CD4-positive, alpha-beta T cell (primary cell): ENCODE data around the gene SLC36A2. TPM values are rescaled to one million over a fixed set of nuclear protein-coding genes. Genes with fewer than 3 reads are reported as not detected.

Experiments
- ATAC-seq: fragments of 200-7000 bp; cut with Tn5 transposase; one replicate; pipeline ENCODE4 v1.10.0; 2022; ENCODE audit warnings: mild to moderate bottlenecking; ENCODE audit not compliant: poor library complexity
- CTCF ChIA-PET: fragments of 350-600 bp; sonication (Branson Sonifier 250); formaldehyde crosslinking; loops from one replicate; lab custom pipeline; 2021; ENCODE audit warnings: antibody characterized with exemption, inconsistent platforms; lab: Charles Lee
- POLR2A ChIA-PET: fragments of 350-600 bp; sonication (Branson Sonifier 250); formaldehyde crosslinking; loops from one replicate; lab custom pipeline; 2021; ENCODE audit warnings: antibody characterized with exemption, inconsistent platforms; lab: Charles Lee
- DNase-seq, 14 experiments: peaks; one replicate each; pipeline ENCODE4 v3.0.0-alpha.2; 2013 to 2020; ENCODE audit warnings: mixed read lengths in 2 of 14
- H3K27ac ChIP-seq, 2 donors: one replicate each; pipeline versions ENCODE4 v1.5.1 to v1.7.0; 2013; ENCODE audit warnings: low read length in 2 of 2, low read depth in 1 of 2, mild to moderate bottlenecking in 1 of 2
- H3K27me3 ChIP-seq, 2 experiments: 1 replicate in 1 of 2; 2 replicates in 1 of 2; pipeline versions ENCODE4 v1.6.1 to v1.7.0; 2013; ENCODE audit warnings: low read length in 2 of 2, control low read depth in 1 of 2, mild to moderate bottlenecking in 1 of 2, moderate library complexity in 1 of 2; ENCODE audit not compliant: insufficient read depth in 2 of 2, control insufficient read depth in 1 of 2
- H3K36me3 ChIP-seq: one replicate; pipeline ENCODE4 v1.6.1; 2013; ENCODE audit warnings: low read length, control low read depth; ENCODE audit not compliant: insufficient read depth
- H3K4me1 ChIP-seq: one replicate; pipeline ENCODE4 v1.6.1; 2013; ENCODE audit warnings: low read length, control low read depth; ENCODE audit not compliant: insufficient read depth
- H3K4me3 ChIP-seq: one replicate; pipeline ENCODE4 v1.5.1; 2013; ENCODE audit warnings: mild to moderate bottlenecking, low read length, moderate library complexity
- H3K9me3 ChIP-seq, 2 experiments: 1 replicate in 1 of 2; 2 replicates in 1 of 2; pipeline versions ENCODE4 v1.6.1 to v1.7.0; 2013; ENCODE audit warnings: low read length in 2 of 2, mild to moderate bottlenecking in 2 of 2, control low read depth in 1 of 2, moderate library complexity in 1 of 2; ENCODE audit not compliant: control insufficient read depth in 1 of 2, insufficient read depth in 1 of 2
- H3K27ac Mint-ChIP-seq: one replicate; pipeline ENCODE4 v1.8.0; 2020; ENCODE audit warnings: mixed read lengths
- H3K27me3 Mint-ChIP-seq: one replicate; pipeline ENCODE4 v1.8.0; 2021; ENCODE audit warnings: mixed read lengths
- H3K36me3 Mint-ChIP-seq: one replicate; pipeline ENCODE4 v1.8.0; 2021; ENCODE audit warnings: low read depth, mixed read lengths
- H3K4me1 Mint-ChIP-seq: one replicate; pipeline ENCODE4 v1.8.0; 2021; ENCODE audit warnings: low read depth, mixed read lengths
- H3K4me3 Mint-ChIP-seq: one replicate; pipeline ENCODE4 v1.8.0; 2020; ENCODE audit warnings: mild to moderate bottlenecking, mixed read lengths
- H3K9me3 Mint-ChIP-seq: one replicate; pipeline ENCODE4 v1.8.0; 2020; ENCODE audit warnings: mixed read lengths
- intact Hi-C, 2 experiments: fragments of 100-400 bp; cut with DNase I in 1 of 2; cut with micrococcal nuclease in 1 of 2; formaldehyde crosslinking; loops; one replicate each; pipeline versions ENCODE4 v1.15.1 to v1.9.0; 2023 to 2025; cut with DNase I, micrococcal nuclease
- total RNA-seq, 174 experiments: library from RNA in 2 of 174; stranded (reverse) in 2 of 174; gene quantifications; one replicate each; pipeline ENCODE4 v1.2.3 and lab custom pipeline; 2021 to 2026
- TF ChIP-seq, protein P1 (sequence below): fragments of 200-600 bp; IDR thresholded peaks from one replicate; pipeline ENCODE4 v1.8.0; 2022; ENCODE audit warnings: antibody characterized with exemption, mild to moderate bottlenecking

The SLC36A2 gene
- total RNA-seq, 2 experiments from 2014 or later = not detected

DNA sequence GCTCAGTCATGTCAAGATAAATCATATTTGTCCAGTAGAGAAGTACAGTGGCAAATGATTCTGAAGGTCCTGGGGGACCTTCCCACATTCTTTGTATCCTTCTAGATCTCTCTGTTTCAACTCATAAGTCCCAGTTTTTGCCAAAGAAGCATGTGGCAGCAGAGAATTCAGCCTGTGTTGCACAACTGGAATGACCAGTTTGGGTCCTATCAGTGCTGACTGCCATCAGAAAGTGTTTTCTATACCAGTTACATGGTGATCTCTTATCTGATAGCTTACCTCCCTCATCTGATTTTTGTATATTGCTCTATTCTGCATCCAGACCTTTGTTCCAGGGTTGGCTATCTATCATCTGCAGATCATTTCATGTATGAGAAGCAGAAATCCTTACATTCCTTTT lies 72.7 kb downstream of the SLC36A2 start:
- Mint-ChIP-seq H3K36me3 (no peaks in the 10 kb centered on the region), H3K4me3 (no peak overlapping the region), H3K9me3 (no peaks in the 10 kb centered on the region), H3K27ac (no peak overlapping the region), H3K27me3 (no peaks in the 10 kb centered on the region), H3K4me1 (no peaks in the 10 kb centered on the region)
- Histone ChIP-seq H3K36me3 (no peaks in the 10 kb centered on the region), H3K27me3 (no peaks in the 10 kb centered on the region), H3K9me3 (no peaks in the 10 kb centered on the region), H3K27ac (no peak overlapping the region), H3K4me1 (no peaks in the 10 kb centered on the region), H3K4me3 (no peak overlapping the region)
- TF ChIP-seq, protein P1, sequence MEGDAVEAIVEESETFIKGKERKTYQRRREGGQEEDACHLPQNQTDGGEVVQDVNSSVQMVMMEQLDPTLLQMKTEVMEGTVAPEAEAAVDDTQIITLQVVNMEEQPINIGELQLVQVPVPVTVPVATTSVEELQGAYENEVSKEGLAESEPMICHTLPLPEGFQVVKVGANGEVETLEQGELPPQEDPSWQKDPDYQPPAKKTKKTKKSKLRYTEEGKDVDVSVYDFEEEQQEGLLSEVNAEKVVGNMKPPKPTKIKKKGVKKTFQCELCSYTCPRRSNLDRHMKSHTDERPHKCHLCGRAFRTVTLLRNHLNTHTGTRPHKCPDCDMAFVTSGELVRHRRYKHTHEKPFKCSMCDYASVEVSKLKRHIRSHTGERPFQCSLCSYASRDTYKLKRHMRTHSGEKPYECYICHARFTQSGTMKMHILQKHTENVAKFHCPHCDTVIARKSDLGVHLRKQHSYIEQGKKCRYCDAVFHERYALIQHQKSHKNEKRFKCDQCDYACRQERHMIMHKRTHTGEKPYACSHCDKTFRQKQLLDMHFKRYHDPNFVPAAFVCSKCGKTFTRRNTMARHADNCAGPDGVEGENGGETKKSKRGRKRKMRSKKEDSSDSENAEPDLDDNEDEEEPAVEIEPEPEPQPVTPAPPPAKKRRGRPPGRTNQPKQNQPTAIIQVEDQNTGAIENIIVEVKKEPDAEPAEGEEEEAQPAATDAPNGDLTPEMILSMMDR = no peak
- ATAC-seq = no peak
- no peak for DNase-seq
- CTCF ChIA-PET = no interaction called here
- intact Hi-C loops = no loop called here
- POLR2A ChIA-PET = no interaction called here

GRCh38 chr5:151271336-151271735 lies 76.0 kb downstream of the SLC36A2 start:
- no peak for DNase-seq
- CTCF ChIA-PET = no interaction called here
- H3K4me1 Mint-ChIP-seq = no peaks in the 10 kb centered on the region
- no peaks in the 10 kb centered on the region for H3K27me3 ChIP-seq
- H3K4me3 Mint-ChIP-seq = no peak overlapping the region
- no peak overlapping the region for H3K4me3 ChIP-seq
- H3K27ac ChIP-seq = no peak overlapping the region
- no peaks in the 10 kb centered on the region for H3K9me3 ChIP-seq
- H3K36me3 Mint-ChIP-seq = peaks cover 29% of the 10 kb centered on the region
- no peaks in the 10 kb centered on the region for H3K9me3 Mint-ChIP-seq
- H3K4me1 ChIP-seq = no peaks in the 10 kb centered on the region
- TF ChIP-seq, protein P1 = no peak
- no peak for ATAC-seq
- POLR2A ChIA-PET = no interaction called here
- peaks cover 22% of the 10 kb centered on the region for H3K36me3 ChIP-seq
- intact Hi-C loops = no loop called here
- no peaks in the 10 kb centered on the region for H3K27me3 Mint-ChIP-seq
- H3K27ac Mint-ChIP-seq = no peak overlapping the region

- Histone ChIP-seq H3K9me3 (no peaks in the 10 kb centered on the region), H3K27me3 (no peaks in the 10 kb centered on the region), H3K27ac (no peak overlapping the region), H3K36me3 (peaks cover 22% of the 10 kb centered on the region), H3K4me3 (no peak overlapping the region), H3K4me1 (no peaks in the 10 kb centered on the region)
- Mint-ChIP-seq H3K27ac (no peak overlapping the region), H3K4me1 (no peaks in the 10 kb centered on the region), H3K4me3 (no peak overlapping the region), H3K27me3 (no peaks in the 10 kb centered on the region), H3K36me3 (peaks cover 34% of the 10 kb centered on the region), H3K9me3 (no peaks in the 10 kb centered on the region)
- TF ChIP-seq, protein P1 = no peak
- POLR2A ChIA-PET = no interaction called here
- DNase-seq (peak in 2 of 14 experiments; percentile 43 to 58), ATAC-seq (no peak)
- CTCF ChIA-PET = no interaction called here
- intact Hi-C loops = no loop called here
Measured at GRCh38 chr5:151270599-151270998, 76.8 kb downstream of the SLC36A2 start.
